Breast epithelium (tissue), 4 donors: ENCODE results near the gene LZTS3. TPM values are rescaled to one million over a fixed set of nuclear protein-coding genes. Genes with fewer than 3 reads are reported as not detected.

Experiments used
- DNase-seq, 2 donors: peaks; one replicate each; pipeline ENCODE4 v3.0.0-alpha.2; 2019; ENCODE audit warnings: low spot score in 2 of 2
- H3K27ac ChIP-seq, 2 donors: fragments of 200-600 bp; sonication (generic) in 1 of 2; one replicate each; pipeline ENCODE4 v1.5.1; 2016 to 2019; ENCODE audit warnings: mild to moderate bottlenecking in 1 of 2
- H3K27me3 ChIP-seq, 2 donors: fragments of 200-600 bp; sonication (generic) in 1 of 2; one replicate each; pipeline versions ENCODE4 v1.5.1 to v1.6.0; 2017 to 2019; ENCODE audit warnings: control low read depth in 1 of 2, mild to moderate bottlenecking in 1 of 2
- H3K36me3 ChIP-seq: fragments of 200-600 bp; one replicate; pipeline ENCODE4 v1.5.1; 2019
- H3K4me1 ChIP-seq, 2 donors: fragments of 200-600 bp; sonication (generic); one replicate each; pipeline ENCODE4 v1.5.1; 2016 to 2019; ENCODE audit warnings: control low read depth in 1 of 2
- H3K4me3 ChIP-seq, 3 donors: fragments of 200-600 bp; sonication (generic); 1 replicate in 2 of 3; 2 replicates in 1 of 3; pipeline ENCODE4 v1.5.1; 2016 to 2019; ENCODE audit warnings: mild to moderate bottlenecking in 3 of 3, moderate library complexity in 2 of 3
- H3K9me3 ChIP-seq, 2 donors: fragments of 200-600 bp; sonication (generic) in 1 of 2; one replicate each; pipeline ENCODE4 v1.5.1; 2016 to 2019; ENCODE audit warnings: control low read depth in 1 of 2
- CTCF ChIP-seq, 3 donors: fragments of 450-650 bp; IDR thresholded peaks; one replicate each; pipeline ENCODE4 v1.5.1; 2016 to 2017; ENCODE audit warnings: antibody characterized with exemption in 3 of 3, mild to moderate bottlenecking in 3 of 3, moderate library complexity in 3 of 3
- POLR2A ChIP-seq: fragments of 450-650 bp; IDR thresholded peaks from one replicate; pipeline ENCODE4 v1.6.1; 2016; ENCODE audit warnings: antibody characterized with exemption, mild to moderate bottlenecking, moderate library complexity
- POLR2AphosphoS5 ChIP-seq, 3 donors: sonication (generic); formaldehyde crosslinking; IDR thresholded peaks; one replicate each; pipeline ENCODE4 v1.6.1; 2017; ENCODE audit warnings: antibody characterized with exemption in 3 of 3
- intact Hi-C: fragments of 100-400 bp; cut with DNase I; formaldehyde crosslinking; loops from one replicate; pipeline ENCODE4 v1.15.1; 2023; ENCODE audit warnings: low total_unique reads
- total RNA-seq, 3 donors: library from RNA; depleted of rRNA; stranded (reverse); fragments of >200 nt; gene quantifications; one replicate each; pipeline ENCODE4 v1.1.0, GENCODE V29; 2016

LZTS3 gene
- total RNA-seq, 3 donors from 2014 or later: 9.3 to 12.1 (median 11.3) TPM

- no peaks in the 10 kb centered on the region for H3K9me3 ChIP-seq
- TF ChIP-seq POLR2AphosphoS5 (IDR thresholded peaks at IDR 0.05): no peak
- no peak for TF ChIP-seq CTCF (IDR thresholded peaks at IDR 0.05)
- no peak for TF ChIP-seq POLR2A
- peak overlapping the region in 2 of 3 donors; percentile 18 to 57 for H3K4me3 ChIP-seq
- no peaks in the 10 kb centered on the region for H3K27me3 ChIP-seq
- H3K27ac ChIP-seq: peak overlapping the region; percentile 33 to 48
- no peaks in the 10 kb centered on the region for H3K4me1 ChIP-seq
- no peaks in the 10 kb centered on the region for H3K36me3 ChIP-seq
- intact Hi-C loops: no loop called here
- no peak for DNase-seq
Observed at GRCh38 chr20:3165473-3166337, 7.6 kb downstream of the LZTS3 start.

- Histone ChIP-seq H3K27me3 (no peaks in the 10 kb centered on the region), H3K27ac (peak overlapping the region in 1 of 2 donors; percentile 48), H3K9me3 (no peaks in the 10 kb centered on the region), H3K36me3 (no peaks in the 10 kb centered on the region), H3K4me3 (peak overlapping the region in 2 of 3 donors; percentile 18 to 57), H3K4me1 (no peaks in the 10 kb centered on the region)
- TF ChIP-seq POLR2A: no peak
- no peak for TF ChIP-seq CTCF (IDR thresholded peaks at IDR 0.05)
- no peak for TF ChIP-seq POLR2AphosphoS5 (IDR thresholded peaks at IDR 0.05)
- intact Hi-C loops: no loop called here
- DNase-seq: no peak
Observed at GRCh38 chr20:3164763-3165410, 8.5 kb downstream of the LZTS3 start.

GRCh38 chr20:3164043-3164762 lies 9.1 kb downstream of the LZTS3 start:
- intact Hi-C loops: no loop called here
- H3K27me3 ChIP-seq: no peaks in the 10 kb centered on the region
- no peaks in the 10 kb centered on the region for H3K4me1 ChIP-seq
- H3K36me3 ChIP-seq: no peaks in the 10 kb centered on the region
- peak overlapping the region in 1 of 3 donors; percentile 18 for H3K4me3 ChIP-seq
- no peaks in the 10 kb centered on the region for H3K9me3 ChIP-seq
- DNase-seq: no peak
- TF ChIP-seq POLR2AphosphoS5 (IDR thresholded peaks at IDR 0.05) (no peak), CTCF (IDR thresholded peaks at IDR 0.05) (no peak), POLR2A (no peak)
- no peak overlapping the region for H3K27ac ChIP-seq

GRCh38 chr20:3163099-3164042 lies 10.0 kb downstream of the LZTS3 start:
- intact Hi-C loops: no loop called here
- no peak overlapping the region for H3K27ac ChIP-seq
- H3K36me3 ChIP-seq: no peaks in the 10 kb centered on the region
- no peak overlapping the region for H3K4me3 ChIP-seq
- H3K4me1 ChIP-seq: peaks cover 2 to 4% of the 10 kb centered on the region in 2 donors
- no peaks in the 10 kb centered on the region for H3K9me3 ChIP-seq
- TF ChIP-seq POLR2AphosphoS5 (IDR thresholded peaks at IDR 0.05) (no peak), POLR2A (no peak)
- H3K27me3 ChIP-seq: no peaks in the 10 kb centered on the region
- DNase-seq: no peak
